GM03348 (cell line): Measurements from ENCODE around the gene CNTN6.

Experiments
- DNase-seq: peaks from one replicate; pipeline ENCODE4 v3.0.0; 2012; ENCODE audit warnings: low spot score

The CNTN6 gene

DNA sequence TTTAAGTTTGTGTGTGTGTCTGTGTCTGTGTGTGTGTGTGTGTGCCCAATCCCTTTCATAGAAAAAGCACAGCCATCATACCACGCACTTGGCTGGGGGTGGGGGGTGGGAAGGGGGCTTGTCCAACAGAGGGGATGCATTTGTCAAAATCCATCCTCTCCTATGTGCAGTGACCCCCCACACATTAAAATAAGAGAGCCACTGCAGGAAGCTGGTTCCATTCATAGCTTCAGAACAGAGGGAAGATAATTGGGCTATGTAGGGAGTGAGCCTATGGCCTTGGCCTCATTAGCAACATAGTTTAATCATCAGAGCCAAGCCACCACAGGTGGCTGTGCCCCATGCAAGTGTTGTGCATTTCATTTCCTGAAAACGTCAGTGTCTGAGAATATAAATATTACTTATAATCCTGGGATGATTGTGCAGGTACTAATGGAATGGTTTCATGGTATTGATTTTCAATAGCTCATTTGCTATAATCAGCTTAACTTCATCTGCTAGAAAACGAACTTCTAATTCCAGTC, 330.8 kb downstream of the CNTN6 start:
- no peak for DNase-seq

DNA sequence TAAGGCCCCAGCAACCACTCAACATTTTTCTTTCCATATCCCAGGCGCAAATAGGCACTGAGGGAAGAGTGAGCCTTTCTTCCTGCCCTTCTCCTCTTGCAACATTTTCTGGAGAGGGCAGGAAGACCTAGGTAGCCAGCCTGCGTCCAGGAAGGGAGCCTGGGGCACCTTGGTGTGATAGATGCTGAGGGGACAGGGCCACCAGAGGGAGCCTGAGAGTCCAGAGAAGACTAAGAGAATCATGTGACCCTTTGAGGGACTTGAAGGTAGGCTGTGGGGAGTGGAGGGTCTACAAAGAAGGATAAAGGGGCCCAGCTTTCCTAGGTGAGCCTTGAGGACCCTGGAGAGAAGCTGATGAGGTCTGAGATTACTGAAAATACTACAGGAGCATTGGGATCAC, 346.6 kb downstream of the CNTN6 start:
- DNase-seq: no peak

DNA sequence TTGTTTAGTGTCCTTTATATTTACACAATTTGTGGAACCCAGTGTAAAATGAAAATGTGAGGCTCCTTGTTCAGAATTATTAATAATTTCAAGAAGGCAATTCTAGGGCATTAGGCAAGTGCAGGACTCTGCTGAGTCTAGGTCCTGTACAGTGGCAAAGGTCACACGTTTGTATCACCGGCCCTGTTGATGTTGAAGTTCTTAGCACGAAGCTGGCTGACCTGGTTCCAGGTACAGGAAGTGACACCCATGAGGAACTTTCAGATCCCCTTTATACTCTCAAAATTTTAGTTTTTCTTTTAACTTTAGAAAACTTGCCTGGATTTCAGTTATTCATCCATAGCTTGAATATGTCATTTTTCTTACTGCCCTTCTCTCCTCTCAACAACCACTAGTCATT, 349.4 kb downstream of the CNTN6 start:
- DNase-seq: no peak

- no peak for DNase-seq
Measured at GRCh38 chr3:1444195-1444594, 351.4 kb downstream of the CNTN6 start.

GRCh38 chr3:1446531-1446930, 353.7 kb downstream of the CNTN6 start:
- DNase-seq: no peak

GRCh38 chr3:1447452-1447851, 354.6 kb downstream of the CNTN6 start:
- DNase-seq: no peak

- DNase-seq: no peak
Measured at GRCh38 chr3:1448443-1448842, 355.6 kb downstream of the CNTN6 start.
